Sigmoid colon (tissue), 4 donors: ENCODE measurements around the gene PRLR.
"Not testable (repeated sequence)": the region's sequence is repeated elsewhere in the genome, so short reads cannot be mapped to it uniquely, and the experiment has no call there.

Experiments used
- CTCF ChIP-seq, 4 experiments: fragments of 450-650 bp in 3 of 4; fragments of 200-600 bp in 1 of 4; IDR thresholded peaks; one replicate each; pipeline ENCODE4 v1.5.1; 2016 to 2019; ENCODE audit warnings: antibody characterized with exemption in 4 of 4, mild to moderate bottlenecking in 3 of 4, moderate library complexity in 2 of 4
- EP300 ChIP-seq, 4 donors: sonication (generic); formaldehyde crosslinking; IDR thresholded peaks; one replicate each; pipeline ENCODE4 v1.6.1; 2017; ENCODE audit warnings: antibody characterized with exemption in 4 of 4
- POLR2A ChIP-seq, 2 donors: fragments of 450-650 bp; IDR thresholded peaks; one replicate each; pipeline ENCODE4 v1.6.1; 2016; ENCODE audit warnings: antibody characterized with exemption in 2 of 2, mild to moderate bottlenecking in 2 of 2, moderate library complexity in 2 of 2

GRCh38 chr5:35245371-35245770 is 15.1 kb upstream of the PRLR start:
- not testable (repeated sequence) for TF ChIP-seq CTCF, POLR2A, EP300 (IDR thresholded peaks at IDR 0.05)
